DOHH2 (cell line): ENCODE results near the gene HNRNPAB.

Source experiments
- H3F3A ChIP-seq: fragments of 200-600 bp; sonication (generic), shearing (Covaris generic); 2 replicates; pipeline ENCODE4 v1.6.0; 2016; ENCODE audit warnings: antibody characterized with exemption, mild to moderate bottlenecking; ENCODE audit not compliant: control insufficient read depth, insufficient read depth
- H3K27ac ChIP-seq: fragments of 200-600 bp; sonication (generic); 2 replicates; pipeline ENCODE4 v1.5.1; 2014; ENCODE audit warnings: low read depth, mild to moderate bottlenecking, low read length, moderate library complexity
- H3K27me3 ChIP-seq: fragments of 200-600 bp; sonication (generic); 2 replicates; pipeline ENCODE4 v1.6.1; 2014; ENCODE audit warnings: mild to moderate bottlenecking, low read length, mixed read lengths; ENCODE audit not compliant: control insufficient read depth
- H3K36me3 ChIP-seq: fragments of 200-600 bp; sonication (generic); 2 replicates; pipeline ENCODE4 v1.6.1; 2014; ENCODE audit warnings: mild to moderate bottlenecking, low read length, moderate library complexity, mixed read lengths; ENCODE audit not compliant: control insufficient read depth
- H3K4me1 ChIP-seq: fragments of 200-600 bp; sonication (generic); 2 replicates; pipeline ENCODE4 v1.6.1; 2014; ENCODE audit warnings: mild to moderate bottlenecking, low read length, mixed read lengths; ENCODE audit not compliant: control insufficient read depth
- H3K4me2 ChIP-seq: fragments of 200-600 bp; sonication (generic); 2 replicates; pipeline ENCODE4 v1.6.0; 2014; ENCODE audit warnings: mild to moderate bottlenecking, low read length, moderate library complexity
- H3K4me3 ChIP-seq: fragments of 200-600 bp; sonication (generic); 2 replicates; pipeline ENCODE4 v1.5.1; 2014; ENCODE audit warnings: mild to moderate bottlenecking, low read length, mixed read lengths
- H3K79me2 ChIP-seq: fragments of 200-600 bp; sonication (generic); 2 replicates; pipeline ENCODE4 v1.6.1; 2014; ENCODE audit warnings: mild to moderate bottlenecking, low read length, mixed read lengths; ENCODE audit not compliant: control insufficient read depth
- H3K9me2 ChIP-seq: fragments of 200-600 bp; sonication (generic); replicated peaks from 2 replicates; pipeline ENCODE4 v1.6.1; 2014; ENCODE audit warnings: mild to moderate bottlenecking, low read length, mixed read lengths; ENCODE audit not compliant: control insufficient read depth
- H3K9me3 ChIP-seq: fragments of 200-600 bp; sonication (generic); 2 replicates; pipeline ENCODE4 v1.6.1; 2014; ENCODE audit warnings: antibody characterized with exemption, low read length, mixed read lengths; ENCODE audit not compliant: control insufficient read depth, insufficient read depth
- H4K20me1 ChIP-seq: fragments of 200-600 bp; sonication (generic); 2 replicates; pipeline ENCODE4 v1.6.0; 2014; ENCODE audit warnings: low read depth, mild to moderate bottlenecking, antibody characterized with exemption, low read length, moderate library complexity; ENCODE audit not compliant: control insufficient read depth, insufficient read depth
- EZH2phosphoT487 ChIP-seq: fragments of 200-600 bp; sonication (generic); IDR thresholded peaks from 2 replicates; pipeline ENCODE4 v1.6.1; 2017; ENCODE audit warnings: borderline replicate concordance, mild to moderate bottlenecking, antibody characterized with exemption, low read length, moderate library complexity, mixed read lengths
- TF ChIP-seq, protein P1 (sequence below): fragments of 200-600 bp; sonication (generic); IDR thresholded peaks from one replicate; pipeline ENCODE4 v1.5.1; 2014; ENCODE audit warnings: antibody characterized with exemption, mild to moderate bottlenecking, low read depth, low read length; ENCODE audit not compliant: poor library complexity, severe bottlenecking

HNRNPAB gene

DNA sequence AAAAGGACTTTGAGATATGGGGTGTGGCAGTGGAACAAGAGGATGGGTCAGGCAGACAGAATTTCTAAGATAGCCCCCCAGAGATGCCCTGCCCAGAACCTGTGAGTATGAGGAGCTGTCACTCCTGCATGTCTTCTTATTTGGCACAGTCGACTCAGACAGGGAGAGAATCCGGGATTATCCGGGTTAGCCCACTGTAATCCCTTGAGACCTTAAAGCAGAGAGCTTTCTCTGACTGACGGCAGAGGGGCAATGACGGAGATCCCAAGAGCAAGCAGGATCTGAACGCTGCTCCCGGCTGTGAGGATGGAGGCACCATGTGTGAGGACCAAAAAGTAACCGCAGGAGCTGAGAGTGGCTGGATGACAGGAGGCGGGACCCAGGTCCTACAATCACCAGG lies 41.9 kb upstream of the HNRNPAB start:
- no peaks in the 10 kb centered on the region for H3K9me3 ChIP-seq
- H3K4me1 ChIP-seq = peaks cover 16% of the 10 kb centered on the region
- H3K36me3 ChIP-seq = no peaks in the 10 kb centered on the region
- no peak for TF ChIP-seq EZH2phosphoT487
- TF ChIP-seq, protein P1, sequence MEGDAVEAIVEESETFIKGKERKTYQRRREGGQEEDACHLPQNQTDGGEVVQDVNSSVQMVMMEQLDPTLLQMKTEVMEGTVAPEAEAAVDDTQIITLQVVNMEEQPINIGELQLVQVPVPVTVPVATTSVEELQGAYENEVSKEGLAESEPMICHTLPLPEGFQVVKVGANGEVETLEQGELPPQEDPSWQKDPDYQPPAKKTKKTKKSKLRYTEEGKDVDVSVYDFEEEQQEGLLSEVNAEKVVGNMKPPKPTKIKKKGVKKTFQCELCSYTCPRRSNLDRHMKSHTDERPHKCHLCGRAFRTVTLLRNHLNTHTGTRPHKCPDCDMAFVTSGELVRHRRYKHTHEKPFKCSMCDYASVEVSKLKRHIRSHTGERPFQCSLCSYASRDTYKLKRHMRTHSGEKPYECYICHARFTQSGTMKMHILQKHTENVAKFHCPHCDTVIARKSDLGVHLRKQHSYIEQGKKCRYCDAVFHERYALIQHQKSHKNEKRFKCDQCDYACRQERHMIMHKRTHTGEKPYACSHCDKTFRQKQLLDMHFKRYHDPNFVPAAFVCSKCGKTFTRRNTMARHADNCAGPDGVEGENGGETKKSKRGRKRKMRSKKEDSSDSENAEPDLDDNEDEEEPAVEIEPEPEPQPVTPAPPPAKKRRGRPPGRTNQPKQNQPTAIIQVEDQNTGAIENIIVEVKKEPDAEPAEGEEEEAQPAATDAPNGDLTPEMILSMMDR = no peak
- H3K27me3 ChIP-seq = no peaks in the 10 kb centered on the region
- H3K9me2 ChIP-seq = no peaks in the 10 kb centered on the region
- no peaks in the 10 kb centered on the region for H3K79me2 ChIP-seq
- 0 out of 2 replicates have a peak, but pooled peaks cover 5% of the 10 kb centered on the region for H3F3A ChIP-seq
- no peak overlapping the region for H3K4me3 ChIP-seq
- no peak overlapping the region for H3K4me2 ChIP-seq
- H3K27ac ChIP-seq = no peak overlapping the region
- H4K20me1 ChIP-seq = no peaks in the 10 kb centered on the region

DNA sequence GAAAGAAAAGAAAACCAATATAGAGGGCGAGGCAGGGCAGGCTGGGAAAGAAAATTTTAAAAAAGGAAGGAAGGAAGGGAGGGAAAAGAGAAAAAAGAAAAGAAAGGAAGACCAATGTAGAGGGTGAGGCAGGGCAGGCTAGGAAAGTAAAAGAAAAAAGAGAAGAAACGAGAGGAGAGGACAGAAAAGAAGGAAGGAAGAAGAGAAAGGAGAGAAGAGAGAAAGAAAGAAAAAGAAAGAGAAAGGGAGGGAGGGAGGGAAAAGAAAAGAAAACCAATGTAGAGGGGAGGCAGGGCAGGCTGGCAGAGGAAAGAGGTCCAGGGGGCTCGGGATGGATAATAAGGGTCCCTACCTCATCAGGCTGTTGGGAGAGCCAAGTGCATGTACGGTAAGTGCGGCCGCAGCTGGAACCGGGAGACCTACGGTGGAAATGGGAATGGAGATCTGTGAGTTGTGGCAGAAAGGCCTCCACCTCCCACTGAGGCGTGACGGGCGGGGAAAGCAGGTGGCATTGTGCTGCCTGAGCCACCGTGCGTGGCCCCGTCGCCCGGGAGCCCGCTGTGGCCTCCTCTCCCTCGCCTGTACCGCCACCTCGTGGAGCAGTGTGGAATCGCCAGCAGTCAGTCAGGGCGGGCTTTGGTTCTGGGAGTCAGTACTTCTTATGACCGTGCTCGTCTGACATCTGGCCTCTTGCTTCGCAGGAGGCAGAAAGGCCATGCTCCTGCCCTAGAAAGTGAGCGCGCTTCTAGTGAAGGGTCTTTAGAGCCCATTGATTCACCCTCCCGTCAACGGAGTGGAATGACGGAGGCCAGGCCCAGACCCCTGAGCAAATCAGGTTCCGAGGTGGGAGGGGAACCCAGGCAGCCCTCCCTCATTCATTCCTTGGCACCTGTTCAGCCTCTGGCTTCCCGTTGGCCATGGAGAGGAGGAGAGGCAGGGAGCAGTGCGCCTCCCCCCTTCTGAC lies 40.3 kb upstream of the HNRNPAB start:
- Histone ChIP-seq H3K9me2 (no peaks in the 10 kb centered on the region), H3K4me3 (peak overlapping the region; percentile 61)
- no peak for TF ChIP-seq EZH2phosphoT487
- TF ChIP-seq, protein P1 = peak; percentile 94

DNA sequence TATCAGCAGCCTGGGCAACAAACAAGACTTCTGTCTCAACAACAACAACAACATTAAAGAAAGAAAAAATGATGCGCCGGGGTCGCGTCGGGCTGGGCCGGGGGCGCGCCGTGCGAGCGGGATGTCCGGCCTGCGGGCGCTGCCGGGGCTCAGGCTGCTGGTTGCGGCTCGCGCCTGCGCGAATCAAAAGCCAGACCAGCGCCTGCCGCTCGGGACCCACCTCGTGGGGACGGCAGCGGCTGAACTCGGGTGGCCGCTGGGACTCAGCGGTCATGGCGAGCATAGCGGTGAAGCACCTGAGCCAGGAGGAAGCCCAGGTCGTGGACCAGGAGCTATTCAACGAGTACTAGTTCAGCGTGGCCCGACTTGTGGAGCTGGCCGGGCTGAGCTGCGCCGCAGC lies 38.8 kb upstream of the HNRNPAB start:
- H3K79me2 ChIP-seq = no peaks in the 10 kb centered on the region
- H3K27me3 ChIP-seq = no peaks in the 10 kb centered on the region
- peaks cover 22% of the 10 kb centered on the region for H3K4me1 ChIP-seq
- H4K20me1 ChIP-seq = no peaks in the 10 kb centered on the region
- H3F3A ChIP-seq = 0 out of 2 replicates have a peak, but pooled peaks cover 5% of the 10 kb centered on the region
- no peaks in the 10 kb centered on the region for H3K9me3 ChIP-seq
- H3K36me3 ChIP-seq = no peaks in the 10 kb centered on the region
- H3K4me3 ChIP-seq = no peak overlapping the region
- H3K4me2 ChIP-seq = no peak overlapping the region
- no peaks in the 10 kb centered on the region for H3K9me2 ChIP-seq
- H3K27ac ChIP-seq = no peak overlapping the region
- TF ChIP-seq, protein P1 = no peak
- TF ChIP-seq EZH2phosphoT487 = no peak

More for the DNA sequence above, 40.3 kb upstream of the HNRNPAB start:
- H4K20me1 ChIP-seq = no peaks in the 10 kb centered on the region
- H3K36me3 ChIP-seq = no peaks in the 10 kb centered on the region
- no peaks in the 10 kb centered on the region for H3K79me2 ChIP-seq
- H3K27ac ChIP-seq = no peak overlapping the region
- H3K4me1 ChIP-seq = peaks cover 26% of the 10 kb centered on the region
- no peaks in the 10 kb centered on the region for H3K27me3 ChIP-seq
- H3K9me3 ChIP-seq = no peaks in the 10 kb centered on the region
- H3F3A ChIP-seq = 0 out of 2 replicates have a peak, but pooled peaks cover 5% of the 10 kb centered on the region
- peak overlapping the region; percentile 77 for H3K4me2 ChIP-seq
